ENCODE measurements around the gene CLMP.
"Not testable (repeated sequence)": the region's sequence is repeated elsewhere in the genome, so short reads cannot be mapped to it uniquely, and the experiment has no call there.

Gene CLMP

DNA sequence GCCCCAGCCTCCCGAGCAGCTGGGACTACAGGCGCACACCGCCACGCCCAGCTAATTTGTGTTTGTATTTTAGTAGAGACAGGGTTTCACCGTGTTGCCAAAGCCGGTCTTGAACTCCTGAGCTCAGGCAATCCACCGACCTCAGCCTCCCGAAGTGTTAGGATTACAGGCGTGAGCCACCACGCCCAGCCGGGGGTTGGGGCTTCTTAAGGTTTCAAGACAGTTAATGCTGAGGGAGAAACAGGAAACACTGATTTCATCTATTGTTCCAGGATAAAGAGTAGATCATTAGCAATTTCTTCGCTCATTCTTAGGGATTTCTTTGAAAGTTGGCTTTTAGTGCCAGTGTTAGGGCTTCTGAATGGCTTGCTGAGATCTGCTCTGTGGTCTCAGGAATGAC, 21.2 kb upstream of the CLMP start:
- no peak for DNase-seq

DNA sequence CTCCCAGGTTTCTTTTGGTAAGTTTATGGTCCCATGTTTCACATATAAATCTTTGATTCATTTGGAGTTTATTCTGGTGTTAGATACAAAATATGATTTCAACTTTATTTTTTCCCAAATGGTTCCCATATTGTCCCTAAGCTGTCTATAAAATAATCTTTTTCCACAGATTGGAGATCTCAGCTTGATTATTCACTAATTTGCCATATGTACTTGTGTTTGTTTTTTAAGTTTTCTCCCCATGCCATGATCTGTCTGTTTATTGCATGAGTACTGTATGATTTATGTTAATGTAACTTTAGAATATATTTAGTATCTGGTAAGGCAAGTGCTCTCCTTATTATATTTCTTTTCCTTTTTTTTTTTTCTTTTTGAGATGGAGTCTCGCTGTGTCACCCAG, 19.9 kb upstream of the CLMP start:
- DNase-seq, result no peak

- DNase-seq, result no peak
Observed at GRCh38 chr11:123214396-123214795, 19.3 kb upstream of the CLMP start.

- DNase-seq, result no peak
Observed at GRCh38 chr11:123213307-123213771, 18.3 kb upstream of the CLMP start.

- no peak for DNase-seq
Observed at GRCh38 chr11:123212406-123212805, 17.4 kb upstream of the CLMP start.

DNA sequence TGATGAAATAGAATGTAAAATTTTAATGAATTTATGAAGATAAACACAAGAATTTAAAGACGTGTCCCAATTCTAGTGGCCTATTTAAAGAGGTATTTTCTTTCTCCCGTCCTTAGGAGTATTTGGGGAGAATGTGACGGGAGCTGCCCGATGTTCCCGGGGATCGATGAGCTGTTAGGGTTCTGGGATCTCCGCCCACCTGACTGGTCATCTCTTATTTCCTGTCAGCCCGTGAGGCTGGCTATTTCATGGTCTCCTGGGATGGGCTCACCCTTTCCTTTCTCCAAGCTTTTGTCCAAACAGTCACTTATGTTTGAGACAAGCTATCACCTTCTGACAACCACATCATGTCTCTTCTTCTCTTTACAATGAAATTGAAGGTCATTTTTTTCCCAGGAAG, 16.9 kb upstream of the CLMP start:
- DNase-seq, result no peak

DNA sequence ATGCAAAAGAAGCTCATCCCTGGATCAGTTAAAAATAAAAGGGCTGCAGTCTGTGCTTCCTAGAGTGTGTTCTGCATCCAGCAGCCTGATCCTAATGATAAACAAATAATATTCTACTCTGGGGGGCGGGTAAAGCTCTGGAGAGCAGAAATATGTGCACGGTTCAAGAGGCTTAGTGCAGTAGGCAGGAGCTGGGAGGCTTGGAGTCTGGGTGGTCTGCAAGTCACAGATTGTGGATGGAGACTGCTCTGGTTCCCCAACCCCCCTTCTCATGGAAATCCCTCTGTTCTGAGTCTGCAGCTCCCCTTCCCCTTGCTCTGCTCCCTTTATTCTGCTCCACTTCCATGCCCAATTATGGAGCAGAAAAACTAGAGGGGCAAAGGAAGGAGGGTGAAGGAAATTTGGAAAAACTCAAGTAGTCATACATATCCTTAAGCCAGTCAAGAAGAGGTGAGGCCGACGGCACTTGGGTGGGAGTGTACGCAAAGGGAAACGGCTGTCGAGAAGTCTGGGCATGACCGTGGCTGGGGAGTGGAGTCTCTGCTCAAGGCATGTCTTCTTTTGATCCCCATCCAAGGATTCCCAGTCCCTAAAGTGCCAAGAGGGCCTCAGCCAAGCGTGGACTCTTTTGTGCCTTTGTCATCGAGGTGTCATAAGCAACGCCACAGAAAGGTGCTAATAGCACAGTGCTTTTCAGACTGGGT, 16.3 kb upstream of the CLMP start:
- DNase-seq, result no peak

- DNase-seq, result no peak
Observed at GRCh38 chr11:123209591-123209990, 14.5 kb upstream of the CLMP start.

GRCh38 chr11:123206791-123207434, 11.9 kb upstream of the CLMP start:
- no peak for DNase-seq

GRCh38 chr11:123206055-123206454, 11.0 kb upstream of the CLMP start:
- DNase-seq, result not testable (repeated sequence)

DNA sequence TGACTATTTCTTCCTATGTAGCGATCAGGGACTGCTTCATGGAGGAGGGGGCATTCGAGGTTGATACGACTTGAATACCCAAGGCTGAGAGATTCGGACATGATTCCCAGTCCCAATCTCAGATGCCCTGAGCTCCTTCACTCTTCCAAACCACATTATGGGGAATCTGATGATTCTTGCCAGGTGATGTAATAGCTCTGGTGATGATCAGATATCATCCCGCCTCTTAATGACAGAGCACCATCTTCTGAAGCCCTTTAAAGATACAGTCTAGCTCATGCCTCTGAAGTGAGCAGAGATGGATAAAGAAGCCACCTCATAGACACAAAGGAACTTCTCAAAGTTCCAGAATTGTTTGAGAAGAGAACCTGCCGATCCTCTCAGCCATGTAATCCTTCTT, 8.9 kb upstream of the CLMP start:
- DNase-seq, result no peak

DNA sequence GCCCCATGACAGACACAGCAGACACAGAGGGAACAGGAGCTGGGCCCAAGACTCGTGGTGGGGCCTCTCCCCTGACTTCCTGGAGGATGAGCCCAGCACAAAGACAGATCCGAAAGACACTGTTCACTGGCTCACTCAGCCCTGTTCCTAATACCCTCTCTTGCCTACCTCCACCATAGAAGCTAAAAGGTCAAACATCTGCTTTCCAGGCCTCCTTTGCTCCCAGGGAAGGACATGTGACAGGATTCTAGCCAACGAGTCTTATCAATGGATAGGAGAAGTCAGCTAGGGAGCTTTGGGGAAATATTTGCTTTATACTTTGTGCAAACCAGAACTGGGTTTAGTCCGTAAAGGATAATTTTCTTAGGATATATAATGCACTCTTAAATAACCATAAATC, 8.4 kb upstream of the CLMP start:
- DNase-seq, result no peak

- no peak for DNase-seq
Observed at GRCh38 chr11:123202155-123203151, 7.4 kb upstream of the CLMP start.

- no peak for DNase-seq
Observed at GRCh38 chr11:123200264-123200663, 5.2 kb upstream of the CLMP start.

DNA sequence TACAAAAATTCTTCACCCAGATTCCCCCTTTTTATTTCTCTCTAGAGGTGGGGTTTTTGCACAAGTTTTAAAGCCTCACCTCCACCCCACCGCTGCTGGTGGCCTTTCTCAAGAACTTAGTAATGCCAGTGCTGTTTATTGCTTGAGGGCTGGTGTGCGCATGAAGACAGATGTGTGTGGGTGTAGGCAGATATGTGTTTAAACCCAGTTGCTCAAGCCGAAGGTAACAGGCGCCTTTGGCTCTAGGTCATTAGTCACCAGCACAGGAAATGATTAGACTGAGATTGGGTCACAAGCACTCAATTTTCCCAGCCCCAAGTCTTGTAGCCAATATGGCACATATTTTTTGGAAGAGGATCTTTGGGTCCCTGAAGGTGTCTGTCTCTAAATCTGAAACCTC, 2.7 kb upstream of the CLMP start:
- no peak for DNase-seq

- DNase-seq, result no peak
Observed at GRCh38 chr11:123196060-123196714, 1.1 kb upstream of the CLMP start.

- peak; percentile 49 for DNase-seq
Observed at GRCh38 chr11:123194337-123195187, 486 bp downstream of the CLMP start.

GRCh38 chr11:123193742-123194141, 1.3 kb downstream of the CLMP start:
- no peak for DNase-seq

- no peak for DNase-seq
Observed at GRCh38 chr11:123191939-123192338, 3.1 kb downstream of the CLMP start.

DNA sequence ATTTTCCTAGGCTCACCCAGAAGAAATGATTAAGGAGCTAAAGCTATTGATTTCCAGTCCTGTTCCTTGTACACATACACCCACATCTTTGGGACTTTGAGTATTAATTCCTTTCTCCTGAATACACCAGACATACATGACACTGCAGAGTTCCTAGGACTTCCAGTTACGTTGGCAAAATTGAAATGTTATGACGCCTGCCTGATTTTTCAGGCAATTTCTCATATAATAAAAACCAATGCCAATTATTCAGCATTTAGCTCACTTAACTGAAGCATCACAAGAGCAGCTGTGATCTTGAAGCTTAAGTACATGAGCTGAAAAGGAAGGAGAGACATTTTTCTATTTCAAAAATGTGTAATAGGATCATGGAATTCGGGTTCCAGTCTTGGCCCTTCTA, 4.5 kb downstream of the CLMP start:
- DNase-seq, result no peak

DNA sequence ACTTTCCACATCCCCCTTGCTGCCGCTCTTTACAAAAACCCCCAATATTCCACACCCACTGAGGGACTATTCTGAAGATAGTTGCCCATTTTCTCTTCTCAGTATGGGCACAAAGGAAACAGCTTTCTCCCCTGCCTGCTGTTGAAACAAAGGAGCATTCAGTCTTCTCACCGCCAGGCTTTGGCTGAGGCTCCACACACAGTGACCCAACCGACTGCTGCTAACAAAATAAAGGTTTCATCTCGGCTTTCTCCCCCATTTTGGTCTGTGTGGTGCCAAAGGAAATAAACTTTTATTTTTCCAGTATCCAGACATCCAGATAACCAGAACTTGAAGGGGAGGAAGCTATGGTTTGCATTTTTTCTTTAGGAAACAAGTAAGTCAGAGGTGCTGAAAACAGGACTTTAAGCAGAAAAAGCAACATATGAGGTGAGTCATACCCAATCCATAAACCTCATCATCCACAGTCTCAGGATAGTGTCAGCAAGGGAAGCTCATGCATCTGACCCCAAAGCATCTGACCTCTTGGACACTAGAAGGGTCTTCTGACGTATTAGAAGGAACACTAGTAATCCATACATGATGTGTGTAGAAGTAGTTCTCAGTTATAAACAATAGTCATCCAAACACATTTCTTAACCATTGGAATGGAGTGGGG, 6.4 kb downstream of the CLMP start:
- DNase-seq, result peak; percentile 15
